DOHH2 (cell line): ENCODE results near the gene TF.

Experiments
- EZH2phosphoT487 ChIP-seq: fragments of 200-600 bp; sonication (generic); IDR thresholded peaks from 2 replicates; pipeline ENCODE4 v1.6.1; 2017; ENCODE audit warnings: borderline replicate concordance, mild to moderate bottlenecking, antibody characterized with exemption, low read length, moderate library complexity, mixed read lengths
- TF ChIP-seq, protein P1 (sequence below): fragments of 200-600 bp; sonication (generic); IDR thresholded peaks from one replicate; pipeline ENCODE4 v1.5.1; 2014; ENCODE audit warnings: antibody characterized with exemption, mild to moderate bottlenecking, low read depth, low read length; ENCODE audit not compliant: poor library complexity, severe bottlenecking

DNA sequence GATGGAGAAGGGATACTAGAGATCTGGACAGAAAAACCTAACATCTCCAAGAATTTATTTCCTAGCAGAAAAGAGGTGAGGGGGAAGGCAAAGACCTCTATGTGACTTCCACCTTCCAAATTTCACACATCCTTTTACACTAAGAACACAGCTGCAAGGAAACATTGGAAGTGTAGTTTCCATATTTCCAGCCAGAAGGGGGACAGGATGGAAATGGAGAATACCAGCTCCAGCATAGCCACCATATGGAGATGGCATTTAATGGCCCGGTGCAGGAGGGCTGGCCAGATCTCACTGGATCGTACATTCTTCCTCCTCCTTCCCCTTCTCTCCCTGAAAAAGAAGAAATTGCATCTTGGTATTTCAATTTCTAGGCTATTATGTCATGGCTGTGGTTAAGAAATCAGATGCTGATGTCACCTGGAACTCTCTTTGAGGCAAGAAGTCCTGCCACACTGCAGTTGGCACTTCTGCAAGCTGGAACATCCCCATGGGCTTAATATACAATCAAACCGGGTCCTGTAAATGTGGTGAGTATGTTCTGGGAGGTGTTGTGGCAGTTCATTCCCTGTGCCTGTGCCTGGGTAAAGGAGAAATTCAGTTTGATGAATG lies 36.9 kb upstream of the TF start:
- TF ChIP-seq, protein P1, sequence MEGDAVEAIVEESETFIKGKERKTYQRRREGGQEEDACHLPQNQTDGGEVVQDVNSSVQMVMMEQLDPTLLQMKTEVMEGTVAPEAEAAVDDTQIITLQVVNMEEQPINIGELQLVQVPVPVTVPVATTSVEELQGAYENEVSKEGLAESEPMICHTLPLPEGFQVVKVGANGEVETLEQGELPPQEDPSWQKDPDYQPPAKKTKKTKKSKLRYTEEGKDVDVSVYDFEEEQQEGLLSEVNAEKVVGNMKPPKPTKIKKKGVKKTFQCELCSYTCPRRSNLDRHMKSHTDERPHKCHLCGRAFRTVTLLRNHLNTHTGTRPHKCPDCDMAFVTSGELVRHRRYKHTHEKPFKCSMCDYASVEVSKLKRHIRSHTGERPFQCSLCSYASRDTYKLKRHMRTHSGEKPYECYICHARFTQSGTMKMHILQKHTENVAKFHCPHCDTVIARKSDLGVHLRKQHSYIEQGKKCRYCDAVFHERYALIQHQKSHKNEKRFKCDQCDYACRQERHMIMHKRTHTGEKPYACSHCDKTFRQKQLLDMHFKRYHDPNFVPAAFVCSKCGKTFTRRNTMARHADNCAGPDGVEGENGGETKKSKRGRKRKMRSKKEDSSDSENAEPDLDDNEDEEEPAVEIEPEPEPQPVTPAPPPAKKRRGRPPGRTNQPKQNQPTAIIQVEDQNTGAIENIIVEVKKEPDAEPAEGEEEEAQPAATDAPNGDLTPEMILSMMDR: no peak
- TF ChIP-seq EZH2phosphoT487: no peak
